WERI-Rb-1 (cell line): ENCODE measurements around the gene VGLL4.

Source experiments
- DNase-seq: peaks from one replicate; pipeline ENCODE4 v3.0.0-alpha.2; 2020
- H3K27ac ChIP-seq: fragments of 250-450 bp; sonication (Bioruptor Pico); 2 replicates; pipeline ENCODE4 v1.5.1; 2020; ENCODE audit warnings: mild to moderate bottlenecking, moderate library complexity
- H3K27me3 ChIP-seq: fragments of 250-450 bp; sonication (Bioruptor Pico); 2 replicates; pipeline ENCODE4 v1.5.1; 2021; ENCODE audit warnings: mild to moderate bottlenecking, low read depth, moderate library complexity; ENCODE audit not compliant: insufficient read depth, severe bottlenecking
- H3K36me3 ChIP-seq: fragments of 250-450 bp; sonication (Bioruptor Pico); 2 replicates; pipeline ENCODE4 v1.5.1; 2020; ENCODE audit warnings: mild to moderate bottlenecking, moderate library complexity
- H3K4me3 ChIP-seq: 2 replicates; pipeline ENCODE4 v1.5.1; 2011; ENCODE audit warnings: low read depth, mild to moderate bottlenecking, control low read depth, low read length
- H3K9me3 ChIP-seq: fragments of 250-450 bp; sonication (Bioruptor Pico); 2 replicates; pipeline ENCODE4 v1.5.1; 2021; ENCODE audit warnings: mild to moderate bottlenecking, moderate library complexity; ENCODE audit not compliant: severe bottlenecking
- TF ChIP-seq, protein P1 (sequence below): IDR thresholded peaks from 2 replicates; pipeline ENCODE4 v1.5.1; 2011; ENCODE audit warnings: low read depth, mild to moderate bottlenecking, control low read depth, inconsistent platforms, low read length

VGLL4 gene

GRCh38 chr3:11591002-11591355, 52.7 kb downstream of the VGLL4 start:
- Histone ChIP-seq H3K36me3 (peaks cover 48% of the 10 kb centered on the region), H3K4me3 (no peak overlapping the region), H3K9me3 (no peaks in the 10 kb centered on the region), H3K27me3 (no peaks in the 10 kb centered on the region), H3K27ac (peak overlapping the region; percentile 12; the same call in 1 of the 2 replicates)
- DNase-seq: no peak
- TF ChIP-seq, protein P1, sequence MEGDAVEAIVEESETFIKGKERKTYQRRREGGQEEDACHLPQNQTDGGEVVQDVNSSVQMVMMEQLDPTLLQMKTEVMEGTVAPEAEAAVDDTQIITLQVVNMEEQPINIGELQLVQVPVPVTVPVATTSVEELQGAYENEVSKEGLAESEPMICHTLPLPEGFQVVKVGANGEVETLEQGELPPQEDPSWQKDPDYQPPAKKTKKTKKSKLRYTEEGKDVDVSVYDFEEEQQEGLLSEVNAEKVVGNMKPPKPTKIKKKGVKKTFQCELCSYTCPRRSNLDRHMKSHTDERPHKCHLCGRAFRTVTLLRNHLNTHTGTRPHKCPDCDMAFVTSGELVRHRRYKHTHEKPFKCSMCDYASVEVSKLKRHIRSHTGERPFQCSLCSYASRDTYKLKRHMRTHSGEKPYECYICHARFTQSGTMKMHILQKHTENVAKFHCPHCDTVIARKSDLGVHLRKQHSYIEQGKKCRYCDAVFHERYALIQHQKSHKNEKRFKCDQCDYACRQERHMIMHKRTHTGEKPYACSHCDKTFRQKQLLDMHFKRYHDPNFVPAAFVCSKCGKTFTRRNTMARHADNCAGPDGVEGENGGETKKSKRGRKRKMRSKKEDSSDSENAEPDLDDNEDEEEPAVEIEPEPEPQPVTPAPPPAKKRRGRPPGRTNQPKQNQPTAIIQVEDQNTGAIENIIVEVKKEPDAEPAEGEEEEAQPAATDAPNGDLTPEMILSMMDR: no peak

GRCh38 chr3:11589706-11590105, 54.0 kb downstream of the VGLL4 start:
- no peak for DNase-seq
- no peaks in the 10 kb centered on the region for H3K27me3 ChIP-seq
- H3K27ac ChIP-seq: no peak overlapping the region
- H3K4me3 ChIP-seq: no peak overlapping the region
- H3K9me3 ChIP-seq: no peaks in the 10 kb centered on the region
- TF ChIP-seq, protein P1: no peak
- peaks cover 43% of the 10 kb centered on the region for H3K36me3 ChIP-seq

- Histone ChIP-seq H3K27me3 (no peaks in the 10 kb centered on the region), H3K27ac (no peak overlapping the region), H3K36me3 (peaks cover 35% of the 10 kb centered on the region), H3K4me3 (no peak overlapping the region), H3K9me3 (no peaks in the 10 kb centered on the region)
- no peak for DNase-seq
- TF ChIP-seq, protein P1: no peak
These were observed 55.0 kb downstream of the VGLL4 start for GRCh38 chr3:11588755-11589154.

DNA sequence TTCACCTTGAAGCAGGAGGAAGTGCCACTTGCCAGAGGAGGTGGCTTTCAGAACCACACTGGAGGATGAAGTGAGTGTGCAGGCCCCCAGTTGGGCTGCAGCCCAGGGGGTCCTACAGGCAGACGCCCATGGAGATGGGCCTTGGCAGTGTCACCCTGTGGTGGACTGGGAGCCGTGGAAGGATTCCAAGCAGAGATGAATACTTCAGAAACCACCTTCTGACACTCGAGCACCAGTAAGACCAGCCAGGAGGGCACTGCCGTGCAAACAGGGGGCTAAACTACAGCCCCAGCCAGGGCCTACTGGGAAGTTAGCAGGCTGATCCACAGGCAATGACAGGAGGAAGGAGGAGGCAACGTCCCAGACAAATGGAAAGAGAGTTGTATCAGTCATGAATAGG, 55.4 kb downstream of the VGLL4 start:
- Histone ChIP-seq H3K27me3 (no peaks in the 10 kb centered on the region), H3K36me3 (peaks cover 34% of the 10 kb centered on the region), H3K27ac (no peak overlapping the region), H3K9me3 (no peaks in the 10 kb centered on the region), H3K4me3 (no peak overlapping the region)
- TF ChIP-seq, protein P1: no peak
- no peak for DNase-seq

DNA sequence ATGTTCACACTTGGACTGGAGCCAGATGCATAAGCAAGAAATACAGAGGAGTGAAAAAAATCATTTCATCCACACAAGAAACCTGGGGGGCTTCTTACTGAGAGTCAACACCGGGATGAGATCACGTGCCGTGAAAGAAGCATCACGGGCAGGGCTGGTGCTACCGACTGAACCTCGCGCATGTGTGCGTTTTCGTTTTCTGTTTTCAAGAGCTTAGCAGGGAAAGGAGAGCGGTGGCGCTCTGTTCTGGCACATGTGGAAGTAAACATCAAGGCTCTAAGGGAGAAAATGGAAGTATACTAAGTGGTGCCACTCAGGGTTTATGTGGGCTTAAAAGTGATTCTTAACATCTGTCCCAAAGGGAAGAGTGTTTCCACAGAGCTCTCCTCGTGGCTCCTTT, 55.9 kb downstream of the VGLL4 start:
- no peak overlapping the region for H3K27ac ChIP-seq
- H3K9me3 ChIP-seq: no peaks in the 10 kb centered on the region
- TF ChIP-seq, protein P1: no peak
- no peak overlapping the region for H3K4me3 ChIP-seq
- DNase-seq: no peak
- H3K27me3 ChIP-seq: no peaks in the 10 kb centered on the region
- H3K36me3 ChIP-seq: peaks cover 34% of the 10 kb centered on the region

- H3K27ac ChIP-seq: no peak overlapping the region
- H3K27me3 ChIP-seq: no peaks in the 10 kb centered on the region
- TF ChIP-seq, protein P1: no peak
- no peak for DNase-seq
- no peaks in the 10 kb centered on the region for H3K9me3 ChIP-seq
- peaks cover 32% of the 10 kb centered on the region for H3K36me3 ChIP-seq
- H3K4me3 ChIP-seq: no peak overlapping the region
These were observed 59.1 kb downstream of the VGLL4 start for GRCh38 chr3:11584570-11584969.
